Measurements from ENCODE around the gene KRTAP5-7. TPM values are rescaled to one million over a fixed set of nuclear protein-coding genes. Genes with fewer than 3 reads are reported as not detected.
A peak's percentile ranks its signal among the peaks of the same experiment; 100 is the strongest.

Gene KRTAP5-7
- total and polyA plus RNA-seq, 2 of the 8 experiments (the other 6 are each of a cell fraction or from before 2014, with no cell fraction given), result not detected

DNA sequence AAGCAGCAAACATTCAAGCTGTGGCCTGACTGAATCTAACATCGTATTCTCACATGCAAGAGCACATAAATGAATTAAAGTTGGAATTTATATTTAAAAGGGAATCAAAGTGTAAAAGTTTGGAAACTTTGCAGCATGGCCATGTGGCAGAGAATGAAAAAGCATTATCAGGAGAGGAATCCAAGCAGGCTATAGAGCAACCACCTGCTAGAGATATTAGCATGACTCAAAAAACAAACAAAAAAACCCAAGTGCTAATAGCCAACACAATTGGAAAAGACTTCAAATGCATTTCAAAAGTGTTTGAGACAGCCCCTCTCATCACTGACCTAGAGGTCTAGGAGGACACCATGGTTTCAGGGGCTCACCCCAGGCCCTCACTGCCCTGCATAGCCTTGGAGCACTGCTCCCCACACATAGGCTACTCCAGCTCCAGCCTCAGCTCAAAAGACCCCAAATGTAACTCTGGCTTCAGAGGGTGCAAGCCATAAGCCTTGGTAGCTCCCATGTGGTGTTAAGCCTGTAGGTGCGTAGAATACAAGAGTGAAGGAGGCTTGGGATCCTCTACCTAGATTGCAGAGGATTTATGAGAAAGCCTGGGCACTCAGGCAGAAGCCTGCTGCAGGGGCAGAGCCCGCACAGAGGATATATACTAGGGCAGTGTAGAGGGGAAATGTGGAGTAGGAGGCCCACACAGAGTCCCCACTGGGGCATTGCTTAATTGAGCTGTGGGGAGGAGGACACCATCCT is 1.7 kb upstream of the KRTAP5-7 start:
- H2AK5ac ChIP-seq (ENCODE audit: low read depth, low read length), result no peak overlapping the region
- H2BK120ac ChIP-seq (replicated peaks; ENCODE audit: low read depth, low read length), result no peak overlapping the region
- no peaks in the 10 kb centered on the region for H3K79me2 ChIP-seq (ENCODE audit: control insufficient read depth in 1 of 2, insufficient read depth in 2 of 2, low read length in 2 of 2)
- H3K27me3 ChIP-seq (replicated peaks in 1 of 4; ENCODE audit: control insufficient read depth in 3 of 4, extremely low read depth in 1 of 4, insufficient read depth in 3 of 4, low read length in 3 of 4), result peaks cover 0 to 2% (median 0%) of the 10 kb centered on the region in 4 experiments; a peak in 1 of 7 replicates
- H2BK15ac ChIP-seq (ENCODE audit: low read length), result no peak overlapping the region
- no peak overlapping the region for H2BK5ac ChIP-seq (ENCODE audit: low read depth, low read length)
- no peak overlapping the region for H4K8ac ChIP-seq (ENCODE audit: extremely low read depth, insufficient read depth, low read length)
- no peak overlapping the region for H4K91ac ChIP-seq (replicated peaks; ENCODE audit: insufficient read length, low read length)
- no peaks in the 10 kb centered on the region for H4K20me1 ChIP-seq (replicated peaks in 1 of 2; ENCODE audit: control insufficient read depth in 1 of 2, insufficient read depth in 2 of 2, low read length in 2 of 2)
- no peak overlapping the region for H3K23ac ChIP-seq (ENCODE audit: insufficient read length)
- no peak overlapping the region for H3K18ac ChIP-seq (ENCODE audit: extremely low read depth, low read length)
- H2BK20ac ChIP-seq (ENCODE audit: low read length), result no peak overlapping the region
- H3K23me2 ChIP-seq (ENCODE audit: low read depth, low read length), result no peaks in the 10 kb centered on the region
- 51% methylated on average over 3 of the region's 3 CpGs; no CpG with 5 or more reads in 1 of the 2 experiments for whole genome bisulfite sequencing, 2 experiments (ENCODE audit: extremely low coverage in 1 of 2, insufficient coverage in 1 of 2, insufficient read length in 1 of 2, insufficient replicate concordance in 2 of 2, low coverage in 1 of 2, low lambda C conversion rate in 2 of 2, missing lambda C conversion rate in 1 of 2)
- H3K79me1 ChIP-seq (ENCODE audit: low read depth, low read length), result no peaks in the 10 kb centered on the region
- no peak overlapping the region for H3K4me3 ChIP-seq (ENCODE audit: extremely low read depth in 1 of 4, insufficient read depth in 2 of 4, low read depth in 3 of 4, low read length in 4 of 4)
- DNase-seq (ENCODE audit: low read depth in 1 of 2, low spot score in 2 of 2) (peak in 1 of 2 experiments; percentile 14), FAIRE-seq (no peak)
- no peak overlapping the region for H3K4ac ChIP-seq (replicated peaks; ENCODE audit: insufficient read length, low read depth, low read length)
- no peak overlapping the region for H3K14ac ChIP-seq (ENCODE audit: insufficient read length)
- no peaks in the 10 kb centered on the region for H3K4me1 ChIP-seq (replicated peaks in 1 of 4; ENCODE audit: control insufficient read depth in 3 of 4, insufficient read depth in 4 of 4, low read length in 3 of 4)
- H3K9me3 ChIP-seq (ENCODE audit: insufficient read depth in 2 of 2, low read depth in 1 of 2, low read length in 1 of 2), result no peaks in the 10 kb centered on the region
- CTCF ChIA-PET (ENCODE audit: partially characterized antibody), result interaction anchor here (1.0 kb wide), 1 partner anchor 38 kb away, joined by 3 read pairs; no protein-coding TSS in a partner anchor
- no peaks in the 10 kb centered on the region for H3K36me3 ChIP-seq (ENCODE audit: control insufficient read depth in 2 of 4, insufficient read depth in 4 of 4, low read length in 3 of 4)
- no peak overlapping the region for H2AFZ ChIP-seq (ENCODE audit: low read length)
- no peak overlapping the region for H3K4me2 ChIP-seq (ENCODE audit: insufficient read depth in 1 of 2, low read depth in 2 of 2, low read length in 2 of 2)
- H4K5ac ChIP-seq (ENCODE audit: insufficient read length, low read depth, low read length), result no peak overlapping the region
- H3K56ac ChIP-seq (replicated peaks; ENCODE audit: insufficient read length, low read depth, low read length), result no peak overlapping the region
- no peak overlapping the region for H3K27ac ChIP-seq (ENCODE audit: low read depth, low read length)
- H2BK12ac ChIP-seq (ENCODE audit: low read depth, low read length), result no peak overlapping the region
- H3K9ac ChIP-seq (replicated peaks in 1 of 4; ENCODE audit: extremely low read depth in 1 of 4, low read depth in 3 of 4, low read length in 3 of 4), result no peak overlapping the region
- POLR2A ChIA-PET (ENCODE audit: partially characterized antibody), result no interaction called here
- TF ChIP-seq, protein P1, sequence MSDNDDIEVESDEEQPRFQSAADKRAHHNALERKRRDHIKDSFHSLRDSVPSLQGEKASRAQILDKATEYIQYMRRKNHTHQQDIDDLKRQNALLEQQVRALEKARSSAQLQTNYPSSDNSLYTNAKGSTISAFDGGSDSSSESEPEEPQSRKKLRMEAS (IDR thresholded peaks at IDR 0.05), result no peak
- no peak for TF ChIP-seq RBBP5 (IDR thresholded peaks at IDR 0.05; ENCODE audit: borderline replicate concordance, low read depth, low read length)
- no peak for TF ChIP-seq CEBPB (IDR thresholded peaks at IDR 0.05; ENCODE audit: low read depth, low read length)
- TF ChIP-seq TAF7 (optimal IDR thresholded peaks at IDR 0.05; ENCODE audit: borderline replicate concordance, low read depth, low read length), result no peak
- no peak for TF ChIP-seq YY1 (IDR thresholded peaks at IDR 0.05; ENCODE audit: low read depth, low read length)
- TF ChIP-seq BCL11A (IDR thresholded peaks at IDR 0.05; ENCODE audit: low read depth in 2 of 2, low read length in 2 of 2), result no peak
- no peak for TF ChIP-seq SP2 (IDR thresholded peaks at IDR 0.05; ENCODE audit: low read length)
- no peak for TF ChIP-seq SP4 (IDR thresholded peaks at IDR 0.05; ENCODE audit: low read length)
- no peak for TF ChIP-seq TEAD4 (IDR thresholded peaks at IDR 0.05; ENCODE audit: low read depth, low read length)
- TF ChIP-seq ZNF274 (IDR thresholded peaks at IDR 0.05; ENCODE audit: borderline replicate concordance, extremely low read depth, low read length), result no peak
- TF ChIP-seq RAD21 (IDR thresholded peaks at IDR 0.05 in 1 of 2, conservative IDR thresholded peaks at IDR 0.05 in 1 of 2; ENCODE audit: low read depth in 2 of 2, low read length in 2 of 2), result no peak
- no peak for TF ChIP-seq HDAC6 (IDR thresholded peaks at IDR 0.05; ENCODE audit: low read depth, low read length)
- no peak for TF ChIP-seq EZH2 (IDR thresholded peaks at IDR 0.05; ENCODE audit: low read depth, low read length, severe bottlenecking)
